Suprapubic skin (tissue), 4 donors: Measurements from ENCODE around the gene DYRK1B.

Source experiments
- EP300 ChIP-seq: sonication (generic); formaldehyde crosslinking; IDR thresholded peaks from one replicate; pipeline ENCODE4 v1.6.1; 2017; ENCODE audit warnings: antibody characterized with exemption
- POLR2A ChIP-seq, 2 donors: fragments of 450-650 bp; IDR thresholded peaks; one replicate each; pipeline ENCODE4 v1.6.1; 2017; ENCODE audit warnings: antibody characterized with exemption in 2 of 2, mild to moderate bottlenecking in 2 of 2, moderate library complexity in 2 of 2
- POLR2AphosphoS5 ChIP-seq, 3 donors: sonication (generic); formaldehyde crosslinking; IDR thresholded peaks; one replicate each; pipeline ENCODE4 v1.6.1; 2017; ENCODE audit warnings: antibody characterized with exemption in 3 of 3
- TF ChIP-seq, protein P1 (sequence below), 2 donors: fragments of 200-600 bp in 1 of 2; fragments of 450-650 bp in 1 of 2; sonication (generic) in 1 of 2; IDR thresholded peaks; one replicate each; pipeline ENCODE4 v1.5.1; 2016 to 2019; ENCODE audit warnings: antibody characterized with exemption in 2 of 2, mild to moderate bottlenecking in 1 of 2, moderate library complexity in 1 of 2

DNA sequence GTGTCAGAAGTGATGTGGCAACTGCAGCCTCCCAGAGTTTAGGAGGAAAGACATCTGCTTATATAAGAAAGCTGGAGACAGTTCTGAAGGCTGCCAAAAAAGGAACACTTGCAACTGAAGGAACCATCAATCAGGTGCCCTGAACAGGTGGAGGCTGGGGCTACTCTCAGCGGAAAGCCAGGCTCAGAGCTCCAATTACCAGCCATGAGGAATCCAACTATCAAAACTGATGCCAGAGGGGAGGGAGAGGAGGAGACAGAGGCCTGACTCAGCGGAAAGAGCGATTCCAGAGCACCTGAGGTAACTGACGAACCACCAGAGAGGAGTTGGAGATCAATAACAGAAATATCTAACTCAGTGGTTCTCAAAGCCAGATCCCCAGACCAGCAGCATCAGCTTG, 31.0 kb downstream of the DYRK1B start:
- TF ChIP-seq POLR2AphosphoS5 (IDR thresholded peaks at IDR 0.05) (no peak), POLR2A (IDR thresholded peaks at IDR 0.05) (no peak), EP300 (no peak)
- TF ChIP-seq, protein P1, sequence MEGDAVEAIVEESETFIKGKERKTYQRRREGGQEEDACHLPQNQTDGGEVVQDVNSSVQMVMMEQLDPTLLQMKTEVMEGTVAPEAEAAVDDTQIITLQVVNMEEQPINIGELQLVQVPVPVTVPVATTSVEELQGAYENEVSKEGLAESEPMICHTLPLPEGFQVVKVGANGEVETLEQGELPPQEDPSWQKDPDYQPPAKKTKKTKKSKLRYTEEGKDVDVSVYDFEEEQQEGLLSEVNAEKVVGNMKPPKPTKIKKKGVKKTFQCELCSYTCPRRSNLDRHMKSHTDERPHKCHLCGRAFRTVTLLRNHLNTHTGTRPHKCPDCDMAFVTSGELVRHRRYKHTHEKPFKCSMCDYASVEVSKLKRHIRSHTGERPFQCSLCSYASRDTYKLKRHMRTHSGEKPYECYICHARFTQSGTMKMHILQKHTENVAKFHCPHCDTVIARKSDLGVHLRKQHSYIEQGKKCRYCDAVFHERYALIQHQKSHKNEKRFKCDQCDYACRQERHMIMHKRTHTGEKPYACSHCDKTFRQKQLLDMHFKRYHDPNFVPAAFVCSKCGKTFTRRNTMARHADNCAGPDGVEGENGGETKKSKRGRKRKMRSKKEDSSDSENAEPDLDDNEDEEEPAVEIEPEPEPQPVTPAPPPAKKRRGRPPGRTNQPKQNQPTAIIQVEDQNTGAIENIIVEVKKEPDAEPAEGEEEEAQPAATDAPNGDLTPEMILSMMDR (IDR thresholded peaks at IDR 0.05): no peak
